HG03565 (cell line): ENCODE data around the gene FAM114A2.

Source experiments
- ATAC-seq: cut with Tn5 transposase; IDR thresholded peaks from one replicate; pipeline ENCODE4 v1.9.1; 2021; ENCODE audit warnings: mild to moderate bottlenecking, moderate library complexity; ENCODE audit not compliant: unreplicated experiment

Gene FAM114A2

GRCh38 chr5:153987301-153987700 lies 51.4 kb downstream of the FAM114A2 start:
- ATAC-seq: no peak

GRCh38 chr5:153985498-153985897 lies 53.2 kb downstream of the FAM114A2 start:
- no peak for ATAC-seq

GRCh38 chr5:153983885-153984284 lies 54.8 kb downstream of the FAM114A2 start:
- no peak for ATAC-seq

DNA sequence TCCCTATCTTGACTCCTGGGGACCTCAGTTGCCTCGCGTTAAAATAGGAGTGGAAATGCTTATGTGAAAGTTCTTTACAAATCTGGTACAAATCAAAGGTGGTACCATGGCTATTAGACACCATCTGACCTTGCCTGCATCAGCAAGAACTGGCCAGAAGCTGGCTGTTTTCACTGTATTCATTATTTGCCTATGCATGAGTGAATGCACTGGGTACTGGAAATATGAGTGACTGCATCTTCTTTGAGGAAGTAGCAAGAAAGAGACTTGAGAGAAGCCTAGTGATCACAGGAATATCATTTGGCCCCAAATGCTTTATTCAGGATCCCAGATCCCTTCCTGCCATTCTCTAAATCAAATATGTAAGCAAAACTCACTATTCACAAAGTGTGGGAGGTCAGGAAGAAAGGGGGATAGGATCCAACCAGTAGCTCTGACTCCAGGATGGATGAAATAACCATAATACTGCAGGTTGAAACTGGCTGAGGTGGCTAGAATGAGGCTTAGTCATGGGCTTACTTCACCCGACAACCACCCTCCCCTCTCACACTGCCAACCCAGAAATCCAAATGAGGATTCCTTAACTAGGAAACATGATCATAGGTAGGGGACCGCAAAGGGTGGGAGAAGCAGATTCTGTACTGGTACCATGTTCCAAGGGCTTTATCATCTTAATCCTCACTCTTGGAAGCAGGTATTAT lies 56.7 kb downstream of the FAM114A2 start:
- no peak for ATAC-seq

DNA sequence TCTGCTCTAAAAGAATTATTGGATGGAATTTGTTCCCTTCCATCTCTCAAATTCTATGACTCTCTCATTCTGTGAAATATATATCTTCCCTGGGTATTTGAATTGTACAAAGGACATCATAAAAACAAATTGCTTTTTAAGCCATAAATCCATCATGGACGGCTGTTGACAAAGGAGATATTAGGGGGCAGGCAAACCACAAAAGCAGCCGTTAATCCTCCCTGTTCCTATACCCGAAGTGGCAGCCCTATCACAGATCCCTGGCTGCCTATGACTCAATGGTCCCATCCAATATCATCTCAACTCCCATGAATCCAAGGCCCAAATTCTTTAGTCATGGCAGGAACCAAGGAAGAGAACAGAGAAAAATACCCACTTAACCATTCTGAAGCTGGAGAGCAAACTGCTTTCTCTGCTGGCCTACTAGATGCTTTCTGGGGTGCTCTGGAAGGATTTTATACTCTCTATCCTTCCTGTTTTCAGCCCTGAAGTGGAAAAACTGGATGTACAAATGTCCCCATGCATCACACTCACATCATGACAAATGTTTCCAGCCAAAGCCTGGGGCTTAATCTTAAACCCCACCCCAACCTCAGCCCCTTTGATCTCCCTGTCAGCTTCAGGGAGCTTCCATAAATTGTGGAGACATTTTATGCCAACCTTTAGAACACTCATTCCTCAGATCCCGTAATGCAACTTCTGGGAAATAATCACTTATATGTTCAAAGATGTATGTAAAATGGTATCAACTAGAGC lies 59.5 kb downstream of the FAM114A2 start:
- ATAC-seq: no peak

DNA sequence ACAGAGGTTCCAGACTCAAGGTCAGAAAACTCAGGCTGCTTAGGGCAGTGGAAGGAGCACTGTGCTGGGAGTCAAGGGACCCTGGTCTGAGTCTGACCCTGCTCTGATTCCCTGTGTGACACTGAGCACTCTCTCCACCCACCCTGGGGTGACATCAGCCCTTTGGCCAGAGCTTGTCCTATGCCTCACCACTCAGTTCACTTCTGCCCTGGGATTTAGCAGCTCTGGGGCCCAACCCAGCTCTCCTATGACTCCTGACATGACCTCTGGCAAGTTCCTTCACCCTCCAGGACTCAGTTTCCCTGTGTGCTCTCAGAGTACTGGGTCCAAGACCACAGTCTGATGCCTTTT lies 63.9 kb downstream of the FAM114A2 start:
- ATAC-seq: no peak

DNA sequence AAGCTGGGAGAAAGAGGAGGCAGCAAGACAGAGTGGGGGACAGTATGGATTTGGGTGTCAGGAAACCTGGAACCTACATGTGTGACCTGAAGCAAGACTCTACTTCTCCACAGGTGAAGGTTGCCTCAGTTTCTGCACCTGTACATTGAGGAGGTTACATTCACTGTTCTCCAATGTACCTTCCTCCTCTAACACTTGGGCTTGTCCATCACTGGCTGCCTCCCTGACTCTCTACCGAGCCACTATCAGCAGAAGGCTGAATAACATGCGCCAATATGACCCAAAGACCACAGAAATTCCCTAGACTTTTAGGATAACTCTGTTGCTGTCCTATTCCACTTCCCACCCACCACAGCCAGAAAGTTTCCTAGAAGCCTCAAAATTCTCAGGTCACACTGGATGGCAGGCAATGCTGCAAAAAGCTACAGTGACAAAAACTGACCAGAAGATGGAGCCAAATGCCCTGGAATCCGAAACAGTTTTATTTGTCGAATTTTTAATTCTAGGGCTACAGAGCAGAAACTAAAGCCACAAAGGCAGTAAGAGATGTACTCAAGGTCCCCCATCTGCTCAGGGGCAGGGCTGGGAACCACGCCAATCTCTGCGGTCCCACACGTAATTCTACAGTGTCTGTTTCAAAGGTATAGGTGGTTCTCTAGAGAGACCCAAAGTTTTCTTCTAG lies 64.4 kb downstream of the FAM114A2 start:
- ATAC-seq: no peak

- no peak for ATAC-seq
Observed at GRCh38 chr5:153972240-153972639, 66.5 kb downstream of the FAM114A2 start.

GRCh38 chr5:153970496-153970895 lies 68.2 kb downstream of the FAM114A2 start:
- no peak for ATAC-seq

- no peak for ATAC-seq
Observed at GRCh38 chr5:153969563-153969895, 69.2 kb downstream of the FAM114A2 start.

DNA sequence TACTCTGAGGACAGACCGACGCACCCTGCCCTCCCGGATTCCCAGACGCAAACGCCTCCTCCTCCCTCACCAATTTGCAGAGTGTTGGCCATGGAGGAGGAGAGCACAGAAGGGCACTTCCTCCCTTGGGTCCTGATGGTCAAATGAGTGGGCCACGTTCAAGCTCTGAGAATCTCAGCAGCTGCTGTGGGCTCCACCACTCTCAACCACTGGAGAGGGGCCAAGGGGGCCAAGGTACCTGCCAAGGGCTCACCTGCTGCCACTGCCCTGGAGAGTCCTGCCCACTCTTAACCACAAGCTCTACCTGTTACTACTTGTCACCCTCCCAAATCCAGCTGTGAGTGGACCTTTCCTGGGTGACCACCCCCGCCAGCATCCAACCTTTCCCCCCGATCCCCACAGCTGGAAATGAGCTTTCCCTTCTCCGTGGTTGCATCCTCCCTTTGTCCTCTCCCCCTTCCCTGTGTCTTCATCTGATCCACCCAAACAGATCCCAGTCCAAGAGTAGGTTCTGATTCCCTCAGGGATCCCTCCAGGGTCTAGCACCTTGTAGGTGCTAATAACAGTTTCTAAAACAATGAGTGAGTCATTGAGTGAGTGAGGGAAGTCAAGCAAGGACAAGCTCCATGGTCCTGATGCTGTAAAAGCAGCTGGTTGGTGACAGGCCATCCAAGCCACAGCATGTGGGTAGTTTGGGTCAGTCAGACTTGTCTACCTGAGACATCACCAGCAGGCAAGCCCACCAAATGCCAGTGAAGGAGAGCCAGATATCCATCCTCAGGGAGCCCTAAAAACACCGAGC lies 69.7 kb downstream of the FAM114A2 start:
- no peak for ATAC-seq

DNA sequence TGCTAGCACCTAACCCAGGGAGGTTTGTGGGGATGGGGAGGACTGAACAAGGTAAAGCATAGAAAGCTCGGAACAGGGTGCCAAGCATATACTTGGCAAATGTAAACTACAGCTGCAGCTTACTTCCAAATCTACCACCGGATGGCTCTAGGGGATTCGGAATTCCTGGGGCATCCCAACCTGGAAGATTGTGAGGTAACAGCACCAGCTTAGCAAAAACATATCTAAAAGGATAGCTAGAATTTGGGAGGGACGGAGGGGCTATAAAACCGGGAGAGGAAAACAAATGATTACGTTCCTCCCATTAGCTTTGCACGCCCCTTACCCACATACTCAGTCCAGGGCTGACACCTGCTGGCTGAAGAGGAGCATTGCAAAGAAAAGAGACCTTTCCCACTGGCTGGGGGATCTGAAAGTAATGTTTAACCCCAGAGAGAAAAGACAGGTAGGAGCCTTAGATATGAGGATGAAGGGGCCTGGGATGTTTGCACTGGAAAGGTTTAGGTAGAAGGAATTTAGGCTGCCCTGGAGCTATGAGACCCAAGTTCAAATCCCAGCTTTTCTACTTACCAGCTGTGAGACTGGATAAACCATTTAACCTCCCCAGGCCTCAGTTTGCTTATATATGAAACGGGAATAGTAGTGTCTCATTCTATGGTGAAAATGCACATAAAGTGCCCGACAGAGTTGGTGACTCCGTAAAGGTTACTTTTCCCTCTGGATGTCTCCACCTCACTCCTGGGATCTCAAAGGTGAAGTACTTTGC lies 73.6 kb downstream of the FAM114A2 start:
- no peak for ATAC-seq

DNA sequence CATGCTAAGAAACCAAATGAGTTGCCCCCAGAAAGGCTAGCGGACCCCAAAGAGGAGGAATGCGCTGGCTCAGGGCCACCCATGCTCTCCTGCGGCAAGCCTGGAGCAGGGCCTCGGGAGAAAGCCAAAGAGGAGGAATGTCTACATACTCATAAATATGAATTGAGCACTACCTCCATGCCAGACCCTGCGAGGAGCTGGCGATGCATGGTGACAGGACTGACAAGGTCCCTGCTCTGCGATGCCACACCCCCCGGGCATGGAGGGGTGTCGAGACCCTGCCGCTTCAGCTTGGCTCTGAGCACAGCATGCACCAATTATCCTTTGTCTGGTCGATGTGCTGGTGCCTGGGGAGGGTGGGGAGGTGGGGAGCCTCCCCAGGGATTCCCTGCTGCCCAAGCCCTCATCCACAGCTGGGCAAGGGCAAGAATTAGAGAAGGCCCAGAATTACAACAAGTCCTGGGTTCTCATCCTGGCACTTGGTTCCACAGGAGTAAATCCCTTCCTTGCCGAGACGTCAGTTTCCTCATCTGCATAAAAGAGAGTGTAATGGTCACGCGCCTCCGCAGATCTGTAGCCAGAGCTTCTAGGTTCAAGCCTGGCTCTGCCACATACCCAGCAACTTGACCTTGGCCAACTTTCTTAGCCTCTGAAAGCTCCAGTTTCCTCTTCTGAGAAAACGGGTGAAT lies 74.4 kb downstream of the FAM114A2 start:
- ATAC-seq: no peak

GRCh38 chr5:153960269-153961215 lies 78.2 kb downstream of the FAM114A2 start:
- no peak for ATAC-seq

- no peak for ATAC-seq
Observed at GRCh38 chr5:153959134-153959957, 79.4 kb downstream of the FAM114A2 start.

- ATAC-seq: no peak
Observed at GRCh38 chr5:153957205-153957604, 81.5 kb downstream of the FAM114A2 start.

- ATAC-seq: no peak
Observed at GRCh38 chr5:153953411-153953810, 85.3 kb downstream of the FAM114A2 start.

- ATAC-seq: no peak
Observed at GRCh38 chr5:153952893-153953292, 85.8 kb downstream of the FAM114A2 start.
